Jurkat, Clone E6-1 (cell line): ENCODE results near the gene NETO1.

Experiments
- DNase-seq: peaks from one replicate; pipeline ENCODE4 v3.0.0-alpha.2; 2011; ENCODE audit warnings: low read depth, low spot score
- H3K4me3 ChIP-seq: 2 replicates; pipeline ENCODE4 v1.5.1; 2011; ENCODE audit warnings: mild to moderate bottlenecking, low read length, control low read depth, moderate library complexity

The NETO1 gene

DNA sequence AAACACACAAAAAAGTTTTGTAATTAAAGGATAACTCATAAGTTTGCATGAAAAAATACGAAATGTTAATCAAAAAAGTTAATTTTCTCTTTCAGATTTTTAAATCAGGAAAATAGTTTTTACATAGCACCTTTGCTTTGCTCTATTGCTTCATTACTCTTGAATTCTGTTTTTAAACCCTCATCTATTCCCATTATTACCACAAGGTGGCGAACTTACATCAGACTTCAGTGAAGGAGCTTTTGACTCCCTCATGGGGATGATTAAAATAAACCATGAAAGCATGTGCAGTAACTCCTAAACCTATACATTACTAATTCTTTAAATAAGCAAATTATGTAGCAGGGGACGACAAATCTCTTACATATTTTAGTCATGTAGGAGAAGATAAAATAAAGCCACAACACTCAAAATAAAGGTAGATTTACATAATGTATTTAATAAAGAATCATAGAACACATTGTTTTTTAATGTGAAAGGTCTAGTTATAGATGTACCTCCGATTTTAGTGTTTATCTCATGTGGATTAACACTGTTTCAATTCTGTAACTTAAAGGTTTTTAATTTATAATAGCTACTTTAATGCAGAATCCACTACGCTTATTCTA, 105.2 kb downstream of the NETO1 start:
- no peak overlapping the region for H3K4me3 ChIP-seq
- DNase-seq: peak; percentile 60

DNA sequence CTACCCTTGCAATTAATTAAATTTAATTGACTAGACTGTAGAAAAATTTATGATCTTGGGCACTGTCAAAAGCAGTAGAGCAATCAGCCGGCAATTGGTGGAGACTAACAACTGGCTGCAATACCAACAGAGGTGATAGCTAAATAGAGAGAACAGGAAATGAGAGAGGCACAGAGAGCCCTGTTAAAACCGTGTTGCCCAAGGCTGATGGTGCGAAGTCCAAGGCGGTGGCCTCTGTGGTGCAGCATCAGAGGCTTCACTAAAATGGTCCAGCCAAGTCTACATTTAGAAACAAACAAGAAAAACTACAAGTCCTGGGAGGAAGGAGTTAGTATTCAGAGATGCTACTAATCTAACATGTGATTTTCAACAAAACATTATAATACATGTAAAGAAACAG, 115.6 kb downstream of the NETO1 start:
- no peak overlapping the region for H3K4me3 ChIP-seq
- no peak for DNase-seq

GRCh38 chr18:72742002-72742401, 125.8 kb downstream of the NETO1 start:
- no peak overlapping the region for H3K4me3 ChIP-seq
- DNase-seq: no peak

- H3K4me3 ChIP-seq: no peak overlapping the region
- no peak for DNase-seq
These were observed 129.7 kb downstream of the NETO1 start for GRCh38 chr18:72738136-72738535.

DNA sequence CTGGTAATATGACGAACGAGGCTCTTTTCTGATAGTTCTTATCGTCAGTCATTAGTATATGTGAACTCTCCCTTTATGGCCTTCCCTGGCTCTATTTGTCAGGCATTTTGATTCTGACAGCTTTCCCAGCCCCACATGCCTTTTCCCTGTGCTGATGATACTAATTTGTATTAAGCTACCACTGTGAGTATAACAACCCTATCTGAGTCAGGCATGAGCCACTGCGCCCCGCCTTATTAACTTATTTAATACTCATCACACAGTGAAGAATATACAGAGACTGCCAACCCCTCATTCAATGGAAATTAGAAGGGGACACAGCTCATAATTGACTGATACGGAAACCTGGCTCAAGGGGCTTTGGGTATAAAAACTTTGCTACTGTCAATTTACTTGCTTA, 140.0 kb downstream of the NETO1 start:
- no peak overlapping the region for H3K4me3 ChIP-seq
- DNase-seq: no peak

GRCh38 chr18:72727038-72727655, 140.6 kb downstream of the NETO1 start:
- H3K4me3 ChIP-seq: no peak overlapping the region
- DNase-seq: no peak

GRCh38 chr18:72726201-72726600, 141.6 kb downstream of the NETO1 start:
- H3K4me3 ChIP-seq: no peak overlapping the region
- no peak for DNase-seq

DNA sequence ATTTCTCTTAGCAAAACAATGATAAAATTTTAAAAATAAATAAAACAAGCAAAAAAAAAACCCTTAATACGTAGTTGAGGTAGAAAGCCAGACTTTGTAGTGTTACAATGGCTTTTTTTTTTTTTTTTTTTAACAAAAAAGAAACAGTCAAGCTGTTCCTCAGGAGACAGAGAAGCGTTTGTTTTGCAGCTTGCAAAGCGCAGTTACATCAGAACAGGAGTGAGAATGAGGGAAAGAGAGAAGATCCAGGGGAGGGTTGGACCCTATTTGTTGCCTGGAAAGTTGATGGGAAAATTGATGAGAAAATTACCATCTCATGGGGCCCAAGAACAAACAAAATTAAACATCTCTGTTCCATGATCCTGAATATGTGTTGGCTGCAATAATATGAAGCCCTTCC, 146.5 kb downstream of the NETO1 start:
- H3K4me3 ChIP-seq: no peak overlapping the region
- no peak for DNase-seq

DNA sequence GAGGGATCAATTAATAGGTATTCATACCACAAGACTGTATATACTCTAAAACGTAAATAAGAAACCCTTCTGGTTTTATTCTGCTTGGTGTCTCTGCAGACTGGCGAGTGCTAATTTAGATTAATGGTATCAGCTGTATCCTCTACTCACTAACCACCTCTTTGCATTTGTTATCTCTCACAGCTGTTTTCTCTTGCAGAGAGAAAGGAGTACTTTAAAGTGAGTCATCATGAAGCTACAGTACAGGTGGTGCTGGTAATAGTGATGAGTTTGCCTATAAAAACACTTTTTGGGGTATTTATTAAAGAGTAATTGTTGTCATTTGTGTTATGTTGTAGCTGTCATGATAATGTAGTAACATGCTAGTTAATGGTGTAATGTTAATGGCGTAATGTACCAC, 147.7 kb downstream of the NETO1 start:
- H3K4me3 ChIP-seq: no peak overlapping the region
- no peak for DNase-seq

DNA sequence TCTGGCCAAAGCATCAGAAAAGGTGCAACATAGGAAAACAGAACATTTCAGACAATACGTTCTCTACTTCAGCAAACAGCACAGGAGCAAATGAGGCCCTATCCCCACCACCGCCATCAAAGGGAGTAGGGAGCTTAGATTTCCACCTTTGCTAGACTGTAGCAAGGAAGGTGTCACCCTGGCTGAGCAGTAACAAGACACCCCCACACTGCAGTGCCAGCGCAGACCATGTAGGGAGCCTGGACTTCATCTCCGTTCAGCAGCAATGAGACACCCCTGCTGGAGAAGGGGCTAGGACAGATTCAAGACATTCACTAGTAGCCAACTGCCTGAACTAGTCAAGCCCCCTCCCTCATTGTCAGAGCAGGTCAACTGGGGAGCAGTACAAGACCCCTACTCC, 163.6 kb downstream of the NETO1 start:
- H3K4me3 ChIP-seq: no peak overlapping the region
- DNase-seq: no peak

DNA sequence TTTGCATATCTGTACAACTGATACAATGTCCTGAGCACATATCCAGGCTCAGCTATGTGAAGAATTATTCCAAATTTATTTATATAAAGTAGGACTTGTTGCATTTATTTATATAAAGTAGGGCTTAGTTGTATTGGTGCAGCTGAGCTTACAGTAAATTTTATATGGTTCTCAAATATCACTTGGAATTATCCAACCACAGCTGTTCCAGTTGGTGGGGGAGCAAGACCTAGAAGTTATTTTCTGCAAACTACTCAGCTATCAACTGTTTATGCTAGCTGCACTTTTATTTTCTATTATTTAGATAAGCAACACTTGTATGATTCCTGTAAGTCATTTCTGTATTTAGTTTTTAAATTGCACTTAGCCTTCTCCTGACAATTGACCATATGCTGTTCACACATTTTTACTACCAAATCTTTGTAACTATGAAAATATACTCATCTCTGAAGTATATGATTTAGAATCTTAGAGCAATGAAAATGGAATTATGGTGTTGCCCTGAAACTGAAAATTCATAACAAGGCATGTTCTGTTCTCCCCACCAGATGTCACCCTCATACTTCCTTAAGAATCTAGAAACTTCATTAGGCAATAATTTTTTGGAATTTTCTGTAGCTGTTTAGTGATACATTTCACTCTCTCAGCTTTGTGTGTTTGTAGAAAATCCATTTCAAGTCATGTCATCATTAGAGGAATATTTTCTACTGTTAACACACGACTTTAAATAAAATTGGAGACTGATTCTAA, 166.7 kb downstream of the NETO1 start:
- H3K4me3 ChIP-seq: no peak overlapping the region
- peak; percentile 6 for DNase-seq

DNA sequence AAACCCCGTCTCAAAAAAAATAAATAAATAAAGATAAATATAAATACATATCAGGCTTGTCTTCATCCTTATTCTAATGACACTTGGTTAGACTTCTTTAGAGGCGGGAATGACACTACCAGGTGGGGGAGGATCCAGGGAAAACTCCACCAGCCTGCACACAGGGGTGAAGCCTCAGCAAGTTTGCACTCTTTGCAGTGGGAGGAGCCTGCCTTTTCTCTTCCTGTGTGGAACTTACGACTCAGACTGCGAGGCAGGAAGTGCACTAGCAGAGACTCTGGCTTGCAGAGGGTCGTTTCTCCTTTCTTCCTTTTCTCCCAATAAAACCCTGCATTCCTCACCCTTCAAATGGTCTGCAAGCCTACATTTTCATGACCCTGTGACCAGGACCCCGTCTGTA, 170.1 kb downstream of the NETO1 start:
- no peak overlapping the region for H3K4me3 ChIP-seq
- DNase-seq: peak; percentile 8

GRCh38 chr18:72692595-72692994, 175.2 kb downstream of the NETO1 start:
- no peak overlapping the region for H3K4me3 ChIP-seq
- DNase-seq: no peak
